A549 treated with DMSO at 1 μM for 4 hours (cell line): ENCODE measurements around the gene HOXB5. TPM values are rescaled to one million over a fixed set of nuclear protein-coding genes. Genes with fewer than 3 reads are reported as not detected.

Experiments
- total RNA-seq: library from RNA; stranded (reverse); fragments of 200-300 nt; extraction: Qiagen RNA extraction; gene quantifications from 5 replicates; pipeline ENCODE4 v1.2.3, GENCODE V29; 2022; ENCODE audit warnings: low read depth

HOXB5 gene
- total RNA-seq: 1.2 to 3.3 TPM (median 2.4 TPM) in 5 replicates

DNA sequence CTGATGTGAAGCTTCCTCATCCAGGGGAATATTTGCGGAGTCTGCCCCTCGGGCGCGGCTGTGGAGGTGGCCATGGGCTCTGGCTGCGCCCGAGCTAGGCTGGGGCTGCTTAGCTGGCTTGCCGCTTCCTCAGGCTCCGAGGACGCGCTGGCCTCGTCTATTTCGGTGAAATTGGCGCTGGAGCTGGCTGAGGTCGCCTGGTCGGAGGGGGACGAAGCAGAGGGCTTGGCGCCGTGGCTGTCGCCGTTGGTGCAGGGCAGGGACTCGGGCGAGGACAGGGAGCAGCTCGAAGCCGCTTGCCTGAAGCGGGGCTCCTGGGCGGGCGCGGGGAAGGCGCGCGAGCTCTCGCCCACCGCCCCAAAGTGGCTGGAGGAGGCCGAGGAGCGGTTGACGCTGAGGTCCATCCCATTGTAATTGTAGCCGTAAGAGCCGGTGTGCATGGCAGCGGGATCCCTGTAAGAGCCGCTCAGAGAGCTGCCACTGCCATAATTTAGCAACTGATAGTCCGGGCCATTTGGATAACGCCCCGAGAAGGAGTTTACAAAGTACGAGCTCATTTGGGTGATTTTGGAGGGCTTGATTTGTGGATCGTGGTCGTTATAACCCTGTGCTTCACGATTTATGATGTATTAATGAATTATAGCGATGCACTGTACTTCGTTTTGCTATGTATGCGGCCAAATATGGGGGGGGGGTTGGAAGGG lies at the start of gene HOXB5:
HOXB5 (minus strand) TSS at position 654 of the 704 bp plus-strand sequence; CDS start at position 557, 97 bp downstream.

DNA sequence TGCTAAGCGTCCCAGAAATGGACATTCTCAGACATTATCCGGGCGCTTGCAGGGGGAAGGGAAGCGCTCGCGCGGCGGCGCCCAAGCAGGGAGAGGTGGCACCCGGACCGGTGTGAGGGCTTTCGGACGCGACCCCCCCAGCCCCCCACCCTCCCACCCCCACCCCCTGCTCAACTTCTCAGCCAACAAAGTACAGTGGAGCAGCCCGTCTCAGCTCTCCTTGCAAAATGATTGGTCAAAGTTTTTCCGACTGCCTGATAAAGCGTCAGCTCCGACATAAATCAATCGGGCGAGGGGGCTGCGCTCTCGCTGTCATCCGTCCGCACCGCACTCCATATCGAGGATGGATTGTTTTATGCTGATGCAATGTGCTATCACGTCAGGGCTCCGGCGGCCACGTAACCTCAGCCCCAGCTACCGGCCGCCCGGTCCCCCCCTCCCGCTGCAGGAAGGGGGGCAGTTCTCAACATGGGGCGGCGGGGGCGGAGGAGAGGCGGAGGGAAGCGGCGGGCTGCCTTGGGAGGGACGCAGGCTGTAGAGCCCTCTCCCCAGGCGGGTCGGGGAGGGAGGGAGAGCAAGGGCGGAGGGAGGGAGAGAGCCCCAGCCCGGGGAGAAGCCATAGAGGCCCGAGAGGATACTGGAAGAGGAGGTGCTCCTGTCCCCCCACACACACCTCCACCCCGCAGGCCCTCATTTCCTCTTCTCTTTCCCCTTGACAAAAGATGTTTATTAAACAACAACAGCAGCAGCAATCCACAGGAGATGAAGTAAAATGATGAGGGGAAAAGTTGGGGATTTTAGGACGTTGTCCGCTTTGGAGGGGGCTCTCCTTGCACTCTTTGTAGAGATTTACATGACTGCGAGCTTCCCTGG lies 32.9 kb upstream of the HOXB5 start, which contains the start of gene HOXB9:
HOXB9 (minus strand) TSS at position 114 of the 873 bp plus-strand sequence; CDS start at position 25, 89 bp downstream.

DNA sequence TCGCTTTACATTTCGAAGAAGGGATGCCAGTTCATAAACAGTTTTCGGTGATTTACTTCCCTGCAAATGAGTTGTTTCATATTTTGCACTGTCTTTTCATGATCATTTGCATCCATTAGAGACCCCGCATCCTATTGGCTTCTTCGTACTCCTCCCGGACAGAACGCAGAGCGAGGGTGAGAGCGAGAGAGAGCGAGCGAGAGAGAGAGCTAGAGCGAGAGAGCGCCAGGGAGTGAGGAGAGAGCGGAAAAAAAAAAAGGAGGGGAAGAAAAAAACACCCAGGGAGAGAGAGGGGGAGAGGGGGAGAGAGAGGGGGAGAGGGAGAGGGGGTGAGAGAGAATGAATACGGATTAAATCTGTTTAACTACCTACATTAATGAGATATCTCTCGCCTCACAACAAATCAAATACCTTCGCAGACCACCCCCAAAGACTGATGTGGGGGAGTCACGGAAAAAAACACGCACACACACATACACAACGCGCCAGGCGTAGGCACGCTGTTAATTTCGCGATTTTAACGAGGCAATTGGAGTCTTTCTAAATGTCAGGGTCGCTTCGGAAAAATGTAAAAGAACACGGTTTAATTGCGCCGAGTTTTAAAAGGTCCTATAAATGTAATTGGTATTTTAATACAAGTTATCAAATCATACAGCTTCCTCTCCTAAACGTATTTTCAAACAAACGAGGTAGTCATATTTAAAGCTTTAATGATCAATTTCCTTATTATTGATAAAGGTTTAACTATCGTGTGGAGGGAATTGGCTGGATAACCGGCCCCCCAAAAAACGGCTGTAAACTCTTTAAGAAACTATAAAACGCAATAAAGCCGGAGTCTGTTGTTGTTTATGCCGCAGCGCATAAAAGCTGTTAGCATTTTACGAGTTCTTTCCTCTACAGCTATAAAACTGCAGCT lies 21.7 kb upstream of the HOXB5 start, which contains the start of gene HOXB8:
HOXB8 (minus strand) TSS at position 246 of the 916 bp plus-strand sequence. CDS start 588 bp downstream, outside the sequence.

DNA sequence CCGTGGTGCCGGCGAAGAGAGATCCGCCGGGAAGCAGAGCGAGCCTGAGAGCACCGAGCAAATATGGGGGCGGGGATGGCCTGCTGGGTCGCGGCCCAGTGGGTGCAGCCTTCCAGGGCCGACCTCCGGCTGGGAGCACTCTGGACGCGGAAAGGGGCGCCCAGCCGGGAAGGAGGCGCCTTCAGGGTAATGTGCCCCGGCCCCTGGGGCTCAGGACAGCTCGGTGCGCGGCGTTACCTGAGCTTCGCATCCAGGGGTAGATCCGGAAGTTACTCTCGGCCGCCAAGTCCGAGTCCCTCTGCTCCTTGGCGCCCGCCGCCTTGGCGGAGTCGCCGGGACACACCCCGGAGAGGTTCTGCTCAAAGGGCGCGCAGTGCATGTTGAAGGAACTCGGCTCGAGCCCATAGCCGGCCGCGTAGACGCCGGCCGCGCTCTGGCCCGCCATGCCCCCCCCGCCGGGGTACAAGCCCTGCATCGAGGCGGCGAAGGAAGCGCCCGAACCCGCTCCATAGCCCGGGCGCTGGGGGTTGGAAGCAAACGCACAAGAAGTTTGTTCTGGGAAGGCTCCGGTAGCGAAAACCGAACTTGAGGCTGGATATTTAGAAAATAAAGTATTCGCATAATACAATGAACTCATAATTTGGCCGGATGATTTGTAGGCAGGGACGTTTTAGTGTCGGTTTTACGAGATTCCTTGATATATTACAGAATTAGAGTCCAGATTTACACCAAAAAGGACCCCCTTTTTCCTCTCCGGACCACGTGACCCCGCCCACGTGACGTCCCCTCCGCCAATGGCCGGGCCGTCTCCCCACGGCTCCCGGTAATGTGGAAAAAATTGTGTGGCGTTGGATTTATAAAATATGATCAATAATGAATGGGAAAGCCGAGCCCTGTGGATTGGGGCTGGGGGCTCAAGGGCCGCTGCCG lies 17.0 kb upstream of the HOXB5 start, which contains the start of gene HOXB7:
HOXB7 (minus strand) TSS at position 736 of the 930 bp plus-strand sequence; CDS start at position 637, 99 bp downstream.

DNA sequence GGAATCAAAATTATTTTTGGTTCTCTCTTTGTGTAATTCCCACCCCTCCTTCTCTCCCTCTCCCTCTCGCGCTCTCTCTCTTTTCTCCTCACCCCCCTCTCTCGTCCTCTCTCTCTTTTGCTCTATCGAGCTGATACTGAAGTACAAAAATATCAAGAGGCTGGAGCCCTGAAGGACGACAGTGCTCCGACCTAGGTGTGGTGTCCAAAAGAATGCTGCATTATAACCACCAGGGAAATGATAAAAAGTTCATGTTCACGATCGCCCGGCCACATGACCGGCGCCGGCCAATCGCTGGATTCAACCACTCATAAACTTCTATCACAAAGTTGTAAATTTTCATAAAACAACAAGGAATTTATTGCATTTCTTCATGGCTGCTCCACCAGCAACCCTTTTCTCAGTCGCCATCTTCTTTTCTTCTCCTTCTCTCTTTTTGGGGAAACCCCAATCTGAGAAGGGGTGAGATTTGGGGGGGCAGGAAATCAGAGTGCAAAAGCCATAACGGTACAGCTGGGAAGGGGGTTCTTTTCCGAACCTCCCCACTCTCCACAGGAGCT lies 11.3 kb upstream of the HOXB5 start, which contains the start of gene HOXB6:
HOXB6 (minus strand) TSS at position 217 of the 560 bp plus-strand sequence. CDS start 6,836 bp downstream, outside the sequence.

DNA sequence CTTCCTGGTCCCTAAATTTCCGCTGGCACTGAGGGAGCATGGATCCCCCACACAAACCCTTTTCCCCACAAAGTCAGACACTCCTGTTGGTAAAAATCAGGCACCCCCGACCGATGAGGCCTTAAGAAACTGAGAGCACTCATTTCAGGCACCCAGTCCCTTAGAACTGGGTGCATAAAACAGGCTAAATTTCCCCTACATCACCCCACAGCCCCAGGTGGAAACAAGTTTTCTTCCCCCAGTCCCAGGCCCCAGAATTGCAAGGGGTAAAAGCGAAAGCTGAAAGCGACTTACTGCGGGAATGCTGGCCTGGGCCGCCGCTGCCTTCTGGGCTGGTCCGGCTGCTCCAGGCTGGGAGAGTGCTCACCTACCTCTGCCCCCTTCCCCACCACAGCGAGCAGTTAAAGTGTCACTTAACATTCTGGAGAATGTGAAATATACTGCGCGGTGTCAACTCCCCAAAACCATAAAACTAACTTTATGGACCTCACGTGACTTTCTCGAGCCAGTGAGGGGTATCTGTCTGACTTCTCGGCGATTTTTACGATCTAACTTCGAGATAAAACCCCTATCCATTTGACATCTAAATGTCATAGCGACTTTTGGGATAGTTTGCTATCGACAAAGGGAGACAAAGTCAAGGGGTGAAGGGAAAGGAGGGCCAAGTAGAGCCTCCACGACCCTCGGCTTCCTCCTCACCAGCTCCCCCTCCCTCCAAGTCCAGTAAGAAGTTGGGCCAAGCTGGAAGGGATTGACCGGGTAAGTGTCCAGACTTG lies 3.6 kb downstream of the HOXB5 start, which contains the start of gene HOXB3:
HOXB3 (minus strand) TSS at position 411 of the 776 bp plus-strand sequence. CDS start 37,767 bp downstream, outside the sequence.

DNA sequence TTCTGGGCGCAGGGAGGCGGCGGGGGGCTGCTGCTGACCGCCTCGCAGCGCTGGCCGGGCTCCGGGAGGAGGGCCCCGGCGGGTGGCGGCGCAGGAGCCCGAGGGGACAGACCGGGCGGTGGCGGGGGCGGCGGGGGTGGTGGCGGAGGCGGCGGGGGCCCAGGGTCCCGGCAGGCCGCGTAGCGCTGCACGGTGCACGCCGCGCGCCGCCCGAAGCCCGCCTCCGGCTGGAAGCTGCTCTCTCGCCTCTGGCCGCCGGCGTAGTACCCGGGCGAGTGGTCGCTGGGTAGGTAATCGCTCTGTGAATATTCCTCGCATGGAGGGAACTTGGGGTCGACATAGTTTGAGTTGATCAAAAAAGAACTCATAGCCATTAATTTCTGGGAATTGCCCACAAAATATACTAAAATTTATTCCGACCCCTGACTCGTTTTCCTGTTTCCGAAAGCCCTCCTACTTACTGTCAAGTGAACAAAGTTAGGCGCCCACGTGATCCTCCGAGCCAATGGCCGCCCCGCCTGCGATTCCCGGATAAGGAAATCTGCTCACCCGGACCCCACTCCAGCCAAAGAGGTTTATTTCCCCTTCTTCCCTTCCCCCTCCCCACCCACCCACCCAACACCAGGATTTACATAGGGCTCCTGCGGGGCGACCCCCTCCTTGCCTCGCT lies 15.5 kb downstream of the HOXB5 start, which contains the start of gene HOXB4:
HOXB4 (minus strand) TSS at position 405 of the 670 bp plus-strand sequence; CDS start at position 374, 31 bp downstream.

DNA sequence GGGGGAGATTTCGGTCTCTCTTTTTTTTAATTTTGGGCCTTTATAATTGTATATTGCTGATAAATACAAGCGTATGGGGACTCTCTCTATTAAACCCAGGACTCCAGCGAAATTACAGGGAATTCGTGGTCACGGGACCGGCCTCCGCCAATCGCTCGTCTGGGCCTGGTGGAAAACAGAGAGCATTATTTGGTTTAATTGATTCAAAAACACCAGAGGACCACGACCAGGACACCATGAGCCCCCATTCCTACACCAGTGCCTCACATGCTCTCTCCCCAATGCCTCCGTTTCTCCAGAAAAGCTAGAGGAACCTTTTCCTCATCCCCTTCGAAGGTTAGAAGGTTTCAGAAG lies 48.6 kb downstream of the HOXB5 start, which contains the start of gene HOXB2:
HOXB2 (minus strand) TSS at position 88 of the 354 bp plus-strand sequence. CDS start 198 bp downstream, outside the sequence.

Other genes with a start within 250 kb of the HOXB5 start
- gene SKAP1, start 163.6 kb downstream of the HOXB5 start, total RNA-seq: 0.08 to 0.14 TPM in 2 of 5 replicates, not detected in the others
- not detected in 5 replicates for gene HOXB1, start 62.8 kb downstream of the HOXB5 start, total RNA-seq
- 0.43 to 0.74 TPM (median 0.70 TPM) in 5 replicates for gene HOXB2, start 48.7 kb downstream of the HOXB5 start, total RNA-seq
- 0.08 to 0.18 TPM (median 0.16 TPM) in 5 replicates for gene HOXB4, start 15.4 kb downstream of the HOXB5 start, total RNA-seq
- gene HOXB3, start 3.5 kb downstream of the HOXB5 start, total RNA-seq: 4.6 to 5.8 TPM (median 5.5 TPM) in 5 replicates
- 4.7 to 7.8 TPM (median 7.0 TPM) in 5 replicates for gene HOXB6, start 11.2 kb upstream of the HOXB5 start, total RNA-seq
- 27.0 to 35.8 TPM (median 31.6 TPM) in 5 replicates for gene HOXB7, start 17.2 kb upstream of the HOXB5 start, total RNA-seq
- gene HOXB8, start 21.5 kb upstream of the HOXB5 start, total RNA-seq: 6.1 to 9.0 TPM (median 7.9 TPM) in 5 replicates
- gene HOXB9, start 32.6 kb upstream of the HOXB5 start, total RNA-seq: 8.1 to 10.1 TPM (median 8.4 TPM) in 5 replicates
- not detected in 5 replicates for gene PRAC1, start 128.7 kb upstream of the HOXB5 start, total RNA-seq
- gene PRAC2, start 129.4 kb upstream of the HOXB5 start, total RNA-seq: not detected in 5 replicates
- 1.7 to 2.7 TPM (median 2.3 TPM) in 5 replicates for gene HOXB13, start 135.0 kb upstream of the HOXB5 start, total RNA-seq
- 0.50 to 0.60 TPM (median 0.56 TPM) in 5 replicates for gene TTLL6, start 223.4 kb upstream of the HOXB5 start, total RNA-seq
- gene CALCOCO2, start 237.3 kb upstream of the HOXB5 start, total RNA-seq: 64.9 to 77.4 TPM (median 68.9 TPM) in 5 replicates